GM19372 (cell line): ENCODE data around the gene JAK2.
"Not testable (repeated sequence)": the region's sequence is repeated elsewhere in the genome, so short reads cannot be mapped to it uniquely, and the experiment has no call there.

Experiments used
- ATAC-seq: cut with Tn5 transposase; IDR thresholded peaks from one replicate; pipeline ENCODE4 v1.9.1; 2021; ENCODE audit warnings: mild to moderate bottlenecking, low read depth, moderate library complexity; ENCODE audit not compliant: unreplicated experiment

The JAK2 gene

GRCh38 chr9:5040730-5041389 lies 55.8 kb downstream of the JAK2 start:
- ATAC-seq = no peak

DNA sequence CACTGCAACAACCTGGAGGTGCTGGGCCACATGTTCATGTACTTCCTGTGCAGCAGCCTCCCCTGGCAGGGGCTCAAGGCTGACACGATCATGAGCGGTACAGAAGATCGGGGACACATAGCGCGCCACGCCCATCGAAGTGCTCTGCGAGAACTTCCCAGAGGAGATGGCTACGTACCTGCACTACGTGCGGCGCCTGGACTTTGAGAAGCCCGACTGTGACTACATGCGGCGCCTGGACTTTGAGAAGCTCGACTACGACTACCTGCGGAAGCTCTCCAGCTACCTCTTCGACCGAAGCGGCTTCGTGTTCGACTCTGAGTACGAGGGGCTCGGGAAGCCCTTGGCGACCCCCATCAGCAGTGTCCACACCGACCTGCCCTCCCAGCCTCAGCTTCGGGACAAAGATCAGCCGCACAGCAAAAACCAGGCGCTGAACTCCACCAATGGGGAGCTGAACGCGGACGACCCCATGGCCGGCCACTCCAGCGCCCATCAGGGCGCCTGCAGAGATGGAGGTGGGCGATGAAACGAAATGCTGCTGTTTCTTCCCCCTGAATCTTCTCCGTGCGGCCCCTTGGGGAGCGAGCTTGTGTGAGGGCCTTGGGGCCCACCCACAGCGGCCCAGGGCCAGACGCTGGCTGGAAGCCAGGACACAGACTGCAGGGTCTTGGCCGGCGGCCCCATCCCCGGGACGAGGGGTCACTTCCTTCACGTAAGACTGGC lies 56.5 kb downstream of the JAK2 start:
- no peak for ATAC-seq

DNA sequence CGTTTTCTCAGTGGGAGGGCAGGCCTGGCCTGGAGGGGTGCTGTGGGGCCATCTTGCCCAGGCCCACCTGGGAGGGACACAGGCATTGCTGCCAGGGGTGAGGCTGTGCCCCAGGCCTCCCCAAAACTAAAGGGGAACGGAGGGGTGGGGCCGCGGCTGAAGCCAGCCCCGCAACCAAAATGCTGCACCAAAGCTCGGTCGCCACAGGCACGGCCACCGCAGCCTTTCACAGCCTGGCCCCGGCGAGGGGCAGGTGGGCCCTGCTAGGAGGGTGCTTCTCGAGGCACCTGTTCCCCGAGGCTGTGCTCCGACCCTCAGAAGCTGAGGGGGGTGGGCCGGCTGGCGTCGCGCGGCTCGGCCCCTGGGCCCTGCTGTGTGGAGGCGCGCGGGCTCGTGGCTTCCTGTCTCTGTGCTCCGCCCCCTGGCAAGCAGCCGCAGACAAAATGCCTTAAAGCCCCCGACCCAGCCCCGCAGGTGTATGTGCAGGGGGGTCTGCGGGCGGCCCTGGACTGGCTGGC lies 57.6 kb downstream of the JAK2 start:
- no peak for ATAC-seq

DNA sequence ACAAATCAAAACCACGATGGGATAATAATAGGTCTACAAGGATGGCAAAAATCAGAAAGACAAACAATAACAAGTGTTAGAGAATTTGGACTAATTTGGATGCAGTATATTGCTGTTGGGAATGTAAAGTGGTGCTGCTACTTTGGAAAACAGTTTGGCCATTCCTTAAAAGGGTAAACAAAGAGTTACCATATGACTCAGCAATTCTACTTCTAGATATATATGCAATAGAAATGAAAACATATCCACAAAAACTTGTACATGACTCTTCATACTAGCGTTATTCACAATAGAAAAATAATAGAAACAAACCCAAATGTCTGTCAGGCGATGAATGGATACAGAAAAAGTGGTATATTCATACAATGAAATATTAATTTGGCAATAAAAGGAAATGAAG lies 58.3 kb downstream of the JAK2 start:
- ATAC-seq = no peak

GRCh38 chr9:5044160-5044559 lies 59.1 kb downstream of the JAK2 start:
- ATAC-seq = no peak

DNA sequence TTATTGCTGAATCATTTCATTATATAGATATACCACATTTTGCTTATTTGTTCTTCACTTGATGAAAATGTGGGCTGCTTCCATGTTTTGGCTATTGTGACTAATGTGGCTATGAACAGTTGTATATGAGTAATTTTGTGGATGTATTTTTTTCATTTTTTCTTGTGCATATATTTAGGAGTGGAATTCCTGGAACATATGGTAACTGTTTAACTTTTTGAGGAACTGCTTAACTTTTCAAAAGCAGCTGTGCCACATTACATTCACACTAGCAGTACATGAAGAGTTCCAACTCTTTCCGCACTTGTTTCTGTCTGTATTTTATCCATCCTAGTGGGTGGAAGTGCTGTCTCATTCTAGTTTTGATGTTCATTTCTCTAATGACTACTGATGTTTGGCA lies 67.8 kb downstream of the JAK2 start:
- ATAC-seq = no peak

- ATAC-seq = no peak
Observed at GRCh38 chr9:5062631-5063030, 77.6 kb downstream of the JAK2 start.

DNA sequence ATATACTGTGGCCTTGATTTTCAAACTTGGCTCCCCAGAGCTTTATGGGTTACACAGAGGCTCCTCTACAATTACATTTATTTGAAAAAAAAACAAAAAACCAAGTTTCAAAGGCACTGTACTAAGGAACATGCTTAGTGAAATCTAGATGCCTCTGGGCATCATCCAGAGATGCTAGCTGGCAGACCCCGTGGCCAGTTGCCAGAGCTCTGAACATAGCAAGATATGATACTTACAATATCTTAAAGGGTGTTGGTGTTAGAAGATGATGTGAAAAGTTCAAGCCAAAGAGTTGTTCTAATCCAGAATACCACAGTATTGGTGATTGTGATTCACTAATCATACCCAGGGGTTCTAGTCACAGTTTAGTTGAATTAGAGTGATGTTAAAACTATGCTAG lies 87.8 kb downstream of the JAK2 start:
- ATAC-seq = no peak

GRCh38 chr9:5073701-5074100 lies 88.6 kb downstream of the JAK2 start:
- ATAC-seq = no peak

- no peak for ATAC-seq
Observed at GRCh38 chr9:5085993-5086392, 100.9 kb downstream of the JAK2 start.

DNA sequence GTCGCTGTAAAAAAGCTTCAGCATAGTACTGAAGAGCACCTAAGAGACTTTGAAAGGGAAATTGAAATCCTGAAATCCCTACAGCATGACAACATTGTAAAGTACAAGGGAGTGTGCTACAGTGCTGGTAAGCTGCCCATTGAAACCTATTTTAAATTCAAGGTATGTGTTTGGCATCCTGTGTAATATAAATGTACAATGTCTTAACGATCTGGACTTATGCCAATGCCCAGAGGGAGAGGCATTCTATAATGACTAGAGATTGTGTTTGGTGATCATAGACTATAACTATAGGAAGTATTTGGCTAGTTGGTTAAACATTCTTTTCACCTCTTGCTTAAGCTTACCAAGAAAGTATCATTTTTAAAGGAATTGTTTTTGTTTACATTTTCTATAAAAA lies 104.7 kb downstream of the JAK2 start:
- ATAC-seq = no peak

DNA sequence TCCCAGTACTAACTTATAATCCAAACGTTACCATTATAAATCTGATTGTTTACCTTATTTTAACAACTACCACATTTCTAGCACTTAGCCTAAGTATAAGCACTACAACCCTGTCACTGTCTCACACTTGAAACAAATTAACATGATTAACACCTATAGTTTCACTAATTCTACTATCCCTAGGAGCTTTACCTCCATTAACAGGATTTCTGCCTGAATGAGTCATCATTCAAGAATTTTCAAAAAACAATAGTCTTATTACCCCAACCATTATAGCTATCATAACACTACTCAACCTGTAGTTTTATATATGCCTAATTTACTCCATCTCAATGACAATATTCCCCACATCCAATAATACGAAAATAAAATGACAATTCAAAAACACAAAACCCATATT lies 110.7 kb downstream of the JAK2 start:
- ATAC-seq = no peak

DNA sequence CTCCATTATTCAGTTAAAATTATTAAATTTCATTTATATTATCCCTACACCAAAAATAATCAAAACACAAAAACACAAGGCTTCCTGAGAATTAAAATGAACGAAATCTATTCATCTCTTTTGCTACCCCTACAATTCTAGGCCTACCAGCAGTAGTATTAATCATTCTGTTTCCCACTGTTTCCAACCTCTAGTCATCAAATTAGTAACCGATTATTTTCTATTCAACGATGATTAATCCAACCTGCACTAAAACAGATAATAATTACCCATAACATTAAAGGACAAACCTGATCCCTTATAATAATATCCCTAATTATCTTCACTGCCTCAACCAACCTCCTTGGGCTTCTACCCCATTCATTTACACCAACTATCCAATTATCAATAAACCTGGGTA lies 114.4 kb downstream of the JAK2 start:
- no peak for ATAC-seq

GRCh38 chr9:5101127-5101526 lies 116.1 kb downstream of the JAK2 start:
- ATAC-seq = not testable (repeated sequence)

DNA sequence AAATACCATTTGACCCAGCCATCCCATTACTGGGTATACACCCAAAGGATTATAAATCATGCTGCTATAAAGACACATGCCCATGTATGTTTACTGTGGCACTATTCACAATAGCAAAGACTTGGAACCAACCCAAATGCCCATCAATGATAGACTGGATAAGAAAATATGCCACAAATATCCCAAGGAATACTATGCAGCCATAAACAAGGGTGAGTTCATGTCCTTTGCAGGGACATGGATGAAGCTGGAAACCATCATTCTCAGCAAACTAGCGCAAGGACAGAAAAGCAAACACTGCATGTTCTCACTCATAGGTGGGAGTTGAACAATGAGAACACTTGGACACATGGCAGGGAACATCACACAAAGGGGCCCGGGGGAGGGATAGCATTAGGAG lies 121.4 kb downstream of the JAK2 start:
- not testable (repeated sequence) for ATAC-seq

- ATAC-seq = no peak
Observed at GRCh38 chr9:5110867-5111681, 126.0 kb downstream of the JAK2 start.

DNA sequence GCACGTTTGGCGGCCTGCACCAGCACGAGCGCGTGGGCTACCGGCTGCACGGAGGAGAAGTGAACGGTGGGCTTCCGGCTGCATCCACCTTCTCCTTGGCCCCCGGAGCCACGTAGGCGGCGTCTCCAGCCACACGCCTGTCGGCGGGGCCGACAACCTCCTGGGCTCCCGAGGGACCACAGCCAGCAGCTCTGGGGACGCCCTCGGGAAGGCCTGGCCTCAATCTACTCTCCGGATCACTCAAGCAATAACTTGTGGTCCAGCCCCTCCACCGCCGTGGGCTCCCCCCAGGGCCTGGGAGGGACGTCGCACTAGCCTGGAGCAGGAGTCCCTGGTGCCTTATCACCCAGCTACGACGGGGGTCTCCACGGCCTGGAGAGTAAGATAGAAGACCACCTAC lies 126.6 kb downstream of the JAK2 start:
- no peak for ATAC-seq

- no peak for ATAC-seq
Observed at GRCh38 chr9:5112109-5112592, 127.1 kb downstream of the JAK2 start.

DNA sequence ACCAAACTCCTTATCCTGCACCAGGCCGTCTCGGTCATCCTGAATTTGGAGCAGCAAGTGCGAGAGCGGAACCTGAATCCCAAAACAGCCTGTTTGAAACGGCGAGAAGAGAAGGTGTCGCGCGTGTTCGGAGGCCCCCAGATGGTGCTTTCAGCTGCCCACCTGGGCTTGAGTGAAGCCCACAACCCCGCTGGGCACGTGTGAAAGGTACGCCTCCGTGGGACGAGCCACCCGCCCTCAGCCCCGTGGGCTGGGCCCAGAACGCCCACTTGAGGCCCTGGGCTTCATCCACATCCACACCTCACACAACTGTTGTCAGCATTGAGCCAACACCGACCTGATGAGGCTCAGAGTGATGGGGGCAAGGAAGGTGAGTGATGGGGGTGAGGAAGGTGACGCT lies 127.6 kb downstream of the JAK2 start:
- ATAC-seq = no peak

- ATAC-seq = no peak
Observed at GRCh38 chr9:5113523-5113922, 128.5 kb downstream of the JAK2 start.
